ENCODE results near the gene NTN5. TPM values are rescaled to one million over a fixed set of nuclear protein-coding genes. Genes with fewer than 3 reads are reported as not detected.
A peak's percentile ranks its signal among the peaks of the same experiment; 100 is the strongest.
"Not testable (repeated sequence)": the region's sequence is repeated elsewhere in the genome, so short reads cannot be mapped to it uniquely, and the experiment has no call there.

NTN5 gene
- total RNA-seq, 4 donors from 2014 or later, result 0.47 to 1.9 (median 0.58) TPM; not detected in 1

GRCh38 chr19:48703316-48703715, 30.5 kb upstream of the NTN5 start:
- TF ChIP-seq, protein P1, sequence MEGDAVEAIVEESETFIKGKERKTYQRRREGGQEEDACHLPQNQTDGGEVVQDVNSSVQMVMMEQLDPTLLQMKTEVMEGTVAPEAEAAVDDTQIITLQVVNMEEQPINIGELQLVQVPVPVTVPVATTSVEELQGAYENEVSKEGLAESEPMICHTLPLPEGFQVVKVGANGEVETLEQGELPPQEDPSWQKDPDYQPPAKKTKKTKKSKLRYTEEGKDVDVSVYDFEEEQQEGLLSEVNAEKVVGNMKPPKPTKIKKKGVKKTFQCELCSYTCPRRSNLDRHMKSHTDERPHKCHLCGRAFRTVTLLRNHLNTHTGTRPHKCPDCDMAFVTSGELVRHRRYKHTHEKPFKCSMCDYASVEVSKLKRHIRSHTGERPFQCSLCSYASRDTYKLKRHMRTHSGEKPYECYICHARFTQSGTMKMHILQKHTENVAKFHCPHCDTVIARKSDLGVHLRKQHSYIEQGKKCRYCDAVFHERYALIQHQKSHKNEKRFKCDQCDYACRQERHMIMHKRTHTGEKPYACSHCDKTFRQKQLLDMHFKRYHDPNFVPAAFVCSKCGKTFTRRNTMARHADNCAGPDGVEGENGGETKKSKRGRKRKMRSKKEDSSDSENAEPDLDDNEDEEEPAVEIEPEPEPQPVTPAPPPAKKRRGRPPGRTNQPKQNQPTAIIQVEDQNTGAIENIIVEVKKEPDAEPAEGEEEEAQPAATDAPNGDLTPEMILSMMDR (IDR thresholded peaks at IDR 0.05), result no peak
- TF ChIP-seq POLR2A (IDR thresholded peaks at IDR 0.05), result no peak
- 93 to 94% methylated on average over 23 of the region's 23 CpGs for whole genome bisulfite sequencing, 2 donors
- DNase-seq (ENCODE audit: low spot score in 2 of 2), result no peak
- intact Hi-C loops (cut with DNase I; ENCODE audit: low total_unique reads), result no loop called here
- no peak overlapping the region for H3K4me3 ChIP-seq (ENCODE audit: low read depth, poor library complexity, severe bottlenecking)

- no peak for TF ChIP-seq POLR2A (IDR thresholded peaks at IDR 0.05)
- intact Hi-C loops (cut with DNase I; ENCODE audit: low total_unique reads), result no loop called here
- DNase-seq (ENCODE audit: low spot score in 2 of 2), result no peak
- 95 to 96% methylated on average over 13 of the region's 13 CpGs for WGBS, 2 donors
- no peak overlapping the region for H3K4me3 ChIP-seq (ENCODE audit: low read depth, poor library complexity, severe bottlenecking)
Observed at GRCh38 chr19:48702701-48703100, 29.9 kb upstream of the NTN5 start.

GRCh38 chr19:48698046-48698445, 25.2 kb upstream of the NTN5 start:
- TF ChIP-seq, protein P1 (IDR thresholded peaks at IDR 0.05), result no peak
- TF ChIP-seq POLR2A (IDR thresholded peaks at IDR 0.05), result no peak
- intact Hi-C loops (cut with DNase I; ENCODE audit: low total_unique reads), result no loop called here
- WGBS, 2 donors, result 46 to 62% methylated on average over 4 of the region's 4 CpGs
- no peak overlapping the region for H3K4me3 ChIP-seq (ENCODE audit: low read depth, poor library complexity, severe bottlenecking)
- no peak for DNase-seq (ENCODE audit: low spot score in 2 of 2)

- intact Hi-C loops (cut with DNase I; ENCODE audit: low total_unique reads), result no loop called here
- no peak for DNase-seq (ENCODE audit: low spot score in 2 of 2)
- 6 to 8% methylated on average over 33 of the region's 34 CpGs for WGBS, 2 donors
- peak overlapping the region; percentile 4 for H3K4me3 ChIP-seq (ENCODE audit: low read depth, poor library complexity, severe bottlenecking)
- TF ChIP-seq POLR2A (IDR thresholded peaks at IDR 0.05), result no peak
- TF ChIP-seq, protein P1 (IDR thresholded peaks at IDR 0.05), result no peak
Observed at GRCh38 chr19:48696353-48697010, 23.7 kb upstream of the NTN5 start.

DNA sequence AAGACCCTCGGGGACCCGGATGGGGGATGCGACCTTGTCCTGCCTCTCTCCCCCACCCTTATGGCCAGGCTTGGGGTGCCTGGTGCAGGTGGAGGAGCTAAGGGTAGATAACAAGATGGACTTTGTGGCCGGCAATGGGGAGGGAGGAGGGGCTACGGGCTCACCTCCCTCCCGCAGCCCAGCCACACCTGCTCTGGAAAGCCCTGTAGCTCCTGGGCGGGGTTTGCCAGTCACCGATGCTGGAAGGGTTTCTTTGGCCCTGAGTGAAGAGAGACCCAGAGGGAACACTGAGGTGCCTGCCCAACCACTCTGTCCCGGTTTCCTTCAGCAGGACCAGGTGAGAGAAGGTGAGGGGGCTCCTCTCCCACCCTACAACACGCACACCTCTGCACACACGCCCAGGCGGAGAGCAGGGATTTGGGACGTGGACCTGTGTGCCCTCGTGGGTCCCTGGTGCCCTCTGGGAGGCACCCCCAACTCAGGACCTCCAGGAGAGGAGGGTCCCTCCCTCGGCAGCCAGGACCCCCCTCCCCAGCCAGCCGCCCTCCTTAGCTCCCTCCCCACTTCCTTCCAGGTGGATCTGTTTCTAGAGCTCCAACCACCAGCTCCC, 23.0 kb upstream of the NTN5 start, which contains the start of gene FUT2:
TSS of gene FUT2 (plus strand) at position 229 of the 610 bp plus-strand sequence. CDS start 6,986 bp downstream, outside the sequence.
- no peak for TF ChIP-seq POLR2A (IDR thresholded peaks at IDR 0.05)
- TF ChIP-seq, protein P1 (IDR thresholded peaks at IDR 0.05), result no peak
- DNase-seq (ENCODE audit: low spot score in 2 of 2), result no peak
- H3K4me3 ChIP-seq (ENCODE audit: low read depth, poor library complexity, severe bottlenecking), result peak within 1 kb of the TSS; percentile 4
- intact Hi-C loops (cut with DNase I; ENCODE audit: low total_unique reads), result no loop called here
- WGBS, 2 donors, result 39 to 45% methylated on average over 14 to 16 of the region's 16 CpGs

DNA sequence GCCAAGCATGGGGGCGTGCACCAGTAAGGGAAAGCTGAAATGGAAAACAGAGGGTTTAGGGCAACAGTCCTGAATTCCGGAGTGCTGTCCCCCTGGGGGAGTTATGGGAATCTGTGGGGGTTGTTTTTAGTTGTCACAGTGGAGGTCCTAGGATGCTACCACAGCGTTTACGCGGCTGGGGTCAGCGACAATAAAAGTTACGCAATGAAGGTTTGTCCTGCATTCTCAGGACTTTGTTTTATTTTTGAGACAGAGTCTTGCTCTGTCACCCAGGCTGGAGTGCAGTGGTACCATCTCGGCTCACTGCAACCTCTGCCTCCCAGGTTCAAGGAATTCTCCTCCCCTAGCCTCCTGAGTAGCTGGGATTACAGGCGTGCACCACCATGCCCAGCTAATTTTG, 20.8 kb upstream of the NTN5 start:
- WGBS, 2 donors, result 89% methylated on average over 9 of the region's 9 CpGs
- H3K4me3 ChIP-seq (ENCODE audit: low read depth, poor library complexity, severe bottlenecking); intact Hi-C loops (cut with DNase I; ENCODE audit: low total_unique reads): not testable (repeated sequence)

More for the DNA sequence above, 20.8 kb upstream of the NTN5 start:
- not testable (repeated sequence) for DNase-seq (ENCODE audit: low spot score in 2 of 2)

All from lower leg skin (tissue), 4 donors.